ENCODE results near the gene UPK3A.
"Not testable (repeated sequence)": the region's sequence is repeated elsewhere in the genome, so short reads cannot be mapped to it uniquely, and the experiment has no call there.

The UPK3A gene

GRCh38 chr22:45286854-45287551 lies 2.3 kb downstream of the UPK3A start:
- TF ChIP-seq CTCF (IDR thresholded peaks at IDR 0.05; ENCODE audit: low read depth, low read length, missing control alignments): no peak
- DNase-seq (ENCODE audit: low read depth): no peak
- no peak overlapping the region for H3K4me3 ChIP-seq (ENCODE audit: low read depth, low read length)

- TF ChIP-seq CTCF (IDR thresholded peaks at IDR 0.05; ENCODE audit: low read depth, low read length, missing control alignments): no peak
- no peak for DNase-seq (ENCODE audit: low read depth)
- no peak overlapping the region for H3K4me3 ChIP-seq (ENCODE audit: low read depth, low read length)
Measured at GRCh38 chr22:45290410-45290936, 5.7 kb downstream of the UPK3A start.

- no peak for TF ChIP-seq CTCF (IDR thresholded peaks at IDR 0.05; ENCODE audit: low read depth, low read length, missing control alignments)
- DNase-seq (ENCODE audit: low read depth): no peak
- H3K4me3 ChIP-seq (ENCODE audit: low read depth, low read length): no peak overlapping the region
Measured at GRCh38 chr22:45291061-45291930, 6.5 kb downstream of the UPK3A start.

- H3K4me3 ChIP-seq (ENCODE audit: low read depth, low read length): no peak overlapping the region
- DNase-seq (ENCODE audit: low read depth): no peak
- TF ChIP-seq CTCF (IDR thresholded peaks at IDR 0.05; ENCODE audit: low read depth, low read length, missing control alignments): no peak
Measured at GRCh38 chr22:45291931-45292290, 7.2 kb downstream of the UPK3A start.

GRCh38 chr22:45292731-45293442 lies 8.1 kb downstream of the UPK3A start:
- no peak overlapping the region for H3K4me3 ChIP-seq (ENCODE audit: low read depth, low read length)
- no peak for TF ChIP-seq CTCF (IDR thresholded peaks at IDR 0.05; ENCODE audit: low read depth, low read length, missing control alignments)
- no peak for DNase-seq (ENCODE audit: low read depth)

- DNase-seq (ENCODE audit: low read depth): no peak
- TF ChIP-seq CTCF (IDR thresholded peaks at IDR 0.05; ENCODE audit: low read depth, low read length, missing control alignments): no peak
- H3K4me3 ChIP-seq (ENCODE audit: low read depth, low read length): no peak overlapping the region
Measured at GRCh38 chr22:45294030-45294429, 9.3 kb downstream of the UPK3A start.

- DNase-seq (ENCODE audit: low read depth); H3K4me3 ChIP-seq (ENCODE audit: low read depth, low read length): not testable (repeated sequence)
Measured at GRCh38 chr22:45295004-45295403, 10.3 kb downstream of the UPK3A start.

All from GM12864 (cell line).